ENCODE measurements around the gene TIFAB.

GRCh38 chr5:135432113-135432512 lies 20.0 kb downstream of the TIFAB start:
- TF ChIP-seq CHD2 (IDR thresholded peaks at IDR 0.05; ENCODE audit: low read length, partially characterized antibody) (no peak), EP300 (IDR thresholded peaks at IDR 0.05) (no peak), RAD21 (conservative IDR thresholded peaks at IDR 0.05 in 1 of 2, IDR thresholded peaks at IDR 0.05 in 1 of 2) (no peak), POLR2A (IDR thresholded peaks at IDR 0.05; ENCODE audit: low read length) (no peak), ZSCAN20 (CRISPR knock-in tag; IDR thresholded peaks at IDR 0.05) (no peak), REST (IDR thresholded peaks at IDR 0.05) (no peak), CTCF (IDR thresholded peaks at IDR 0.05) (no peak)
